Measurements from ENCODE around the gene SERPING1. TPM values are rescaled to one million over a fixed set of nuclear protein-coding genes. Genes with fewer than 3 reads are reported as not detected.

Gene SERPING1
- total RNA-seq, 1 experiment from 2014 or later: 1.3 TPM

DNA sequence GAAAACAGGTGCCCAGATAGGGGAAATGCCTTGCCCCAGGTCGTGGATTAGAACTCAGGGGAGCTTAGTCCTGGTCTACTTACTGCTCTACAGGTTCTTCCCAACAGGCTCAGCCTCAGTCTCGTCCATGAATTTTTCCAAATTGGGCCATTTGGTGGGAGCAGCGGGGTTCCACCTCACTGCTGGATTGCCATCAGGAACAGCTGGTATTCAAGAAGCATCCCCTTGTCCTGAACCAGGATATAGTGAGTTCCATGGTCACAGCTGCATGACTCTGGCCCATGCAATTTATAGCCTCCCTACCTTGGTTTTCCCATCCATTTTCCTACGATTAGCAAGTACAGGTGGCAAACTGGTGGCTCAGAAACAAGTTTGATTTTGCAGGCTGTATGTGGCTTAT, 23.4 kb upstream of the SERPING1 start:
- ATAC-seq: no peak
- Histone ChIP-seq H3K27me3 (ENCODE audit: control insufficient read depth, insufficient read depth, low read length) (no peaks in the 10 kb centered on the region), H3K9me3 (ENCODE audit: control insufficient read depth, insufficient read depth, low read depth, low read length) (no peaks in the 10 kb centered on the region), H3K36me3 (ENCODE audit: control insufficient read depth, insufficient read depth, low read length) (no peaks in the 10 kb centered on the region), H3K4me3 (ENCODE audit: low read depth in 2 of 2, low read length in 2 of 2) (no peak overlapping the region), H3K27ac (ENCODE audit: low read length) (no peak overlapping the region), H3K4me1 (ENCODE audit: control insufficient read depth, insufficient read depth, low read length) (no peaks in the 10 kb centered on the region)
- in situ Hi-C loops (cut with HindIII; ENCODE audit: low pct_unique_long_range_greater_than_20kb, low sequenced_read_pairs): no loop called here
- no peak for TF ChIP-seq TCF7L2 (IDR thresholded peaks at IDR 0.05; ENCODE audit: low read depth, low read length)
- no peak for TF ChIP-seq POLR2AphosphoS5 (IDR thresholded peaks at IDR 0.05; ENCODE audit: low read depth, low read length)
- TF ChIP-seq, protein P1, sequence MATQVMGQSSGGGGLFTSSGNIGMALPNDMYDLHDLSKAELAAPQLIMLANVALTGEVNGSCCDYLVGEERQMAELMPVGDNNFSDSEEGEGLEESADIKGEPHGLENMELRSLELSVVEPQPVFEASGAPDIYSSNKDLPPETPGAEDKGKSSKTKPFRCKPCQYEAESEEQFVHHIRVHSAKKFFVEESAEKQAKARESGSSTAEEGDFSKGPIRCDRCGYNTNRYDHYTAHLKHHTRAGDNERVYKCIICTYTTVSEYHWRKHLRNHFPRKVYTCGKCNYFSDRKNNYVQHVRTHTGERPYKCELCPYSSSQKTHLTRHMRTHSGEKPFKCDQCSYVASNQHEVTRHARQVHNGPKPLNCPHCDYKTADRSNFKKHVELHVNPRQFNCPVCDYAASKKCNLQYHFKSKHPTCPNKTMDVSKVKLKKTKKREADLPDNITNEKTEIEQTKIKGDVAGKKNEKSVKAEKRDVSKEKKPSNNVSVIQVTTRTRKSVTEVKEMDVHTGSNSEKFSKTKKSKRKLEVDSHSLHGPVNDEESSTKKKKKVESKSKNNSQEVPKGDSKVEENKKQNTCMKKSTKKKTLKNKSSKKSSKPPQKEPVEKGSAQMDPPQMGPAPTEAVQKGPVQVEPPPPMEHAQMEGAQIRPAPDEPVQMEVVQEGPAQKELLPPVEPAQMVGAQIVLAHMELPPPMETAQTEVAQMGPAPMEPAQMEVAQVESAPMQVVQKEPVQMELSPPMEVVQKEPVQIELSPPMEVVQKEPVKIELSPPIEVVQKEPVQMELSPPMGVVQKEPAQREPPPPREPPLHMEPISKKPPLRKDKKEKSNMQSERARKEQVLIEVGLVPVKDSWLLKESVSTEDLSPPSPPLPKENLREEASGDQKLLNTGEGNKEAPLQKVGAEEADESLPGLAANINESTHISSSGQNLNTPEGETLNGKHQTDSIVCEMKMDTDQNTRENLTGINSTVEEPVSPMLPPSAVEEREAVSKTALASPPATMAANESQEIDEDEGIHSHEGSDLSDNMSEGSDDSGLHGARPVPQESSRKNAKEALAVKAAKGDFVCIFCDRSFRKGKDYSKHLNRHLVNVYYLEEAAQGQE (IDR thresholded peaks at IDR 0.05; ENCODE audit: insufficient read depth in 1 of 2, low read depth in 2 of 2, low read length in 1 of 2): no peak
- no peak for TF ChIP-seq SIN3A (IDR thresholded peaks at IDR 0.05; ENCODE audit: borderline replicate concordance, insufficient read depth, low read depth, low read length)
- TF ChIP-seq, protein P2, sequence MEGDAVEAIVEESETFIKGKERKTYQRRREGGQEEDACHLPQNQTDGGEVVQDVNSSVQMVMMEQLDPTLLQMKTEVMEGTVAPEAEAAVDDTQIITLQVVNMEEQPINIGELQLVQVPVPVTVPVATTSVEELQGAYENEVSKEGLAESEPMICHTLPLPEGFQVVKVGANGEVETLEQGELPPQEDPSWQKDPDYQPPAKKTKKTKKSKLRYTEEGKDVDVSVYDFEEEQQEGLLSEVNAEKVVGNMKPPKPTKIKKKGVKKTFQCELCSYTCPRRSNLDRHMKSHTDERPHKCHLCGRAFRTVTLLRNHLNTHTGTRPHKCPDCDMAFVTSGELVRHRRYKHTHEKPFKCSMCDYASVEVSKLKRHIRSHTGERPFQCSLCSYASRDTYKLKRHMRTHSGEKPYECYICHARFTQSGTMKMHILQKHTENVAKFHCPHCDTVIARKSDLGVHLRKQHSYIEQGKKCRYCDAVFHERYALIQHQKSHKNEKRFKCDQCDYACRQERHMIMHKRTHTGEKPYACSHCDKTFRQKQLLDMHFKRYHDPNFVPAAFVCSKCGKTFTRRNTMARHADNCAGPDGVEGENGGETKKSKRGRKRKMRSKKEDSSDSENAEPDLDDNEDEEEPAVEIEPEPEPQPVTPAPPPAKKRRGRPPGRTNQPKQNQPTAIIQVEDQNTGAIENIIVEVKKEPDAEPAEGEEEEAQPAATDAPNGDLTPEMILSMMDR (IDR thresholded peaks at IDR 0.05): no peak
- intact Hi-C loops (cut with micrococcal nuclease; ENCODE audit: unreplicated experiment): no loop called here
- ChIA-PET POLR2A (interaction anchor here (0.5 kb wide), 1 partner anchor 24 kb away, joined by 3 read pairs; no protein-coding TSS in a partner anchor), CTCF (no interaction called here)
- no peak for DNase-seq (ENCODE audit: low read depth, low spot score)
- BruUV-seq (replicated peaks): no TSS peak

DNA sequence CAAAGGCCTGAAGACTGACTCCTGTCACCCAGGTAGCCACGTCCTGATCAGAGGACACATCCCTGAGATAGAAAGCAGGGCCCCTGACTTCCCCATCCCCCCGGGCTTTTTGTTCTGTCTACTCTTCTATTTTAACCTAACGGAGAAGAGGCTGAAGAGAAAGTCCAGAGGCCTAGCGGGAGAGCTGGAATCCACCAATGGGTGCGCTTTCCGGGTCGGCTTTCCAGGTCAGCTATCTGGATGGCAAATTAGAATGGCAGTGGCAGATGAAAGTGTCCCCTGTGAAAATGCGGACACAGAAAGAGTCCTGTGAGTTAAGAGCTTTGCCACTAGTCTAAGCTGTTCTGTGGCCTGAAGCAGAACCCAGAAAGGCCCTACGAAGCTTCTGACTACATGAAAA, 13.1 kb upstream of the SERPING1 start:
- no peak for ATAC-seq
- TF ChIP-seq POLR2AphosphoS5 (IDR thresholded peaks at IDR 0.05; ENCODE audit: low read depth, low read length) (no peak), SIN3A (IDR thresholded peaks at IDR 0.05; ENCODE audit: borderline replicate concordance, insufficient read depth, low read depth, low read length) (no peak), TCF7L2 (IDR thresholded peaks at IDR 0.05; ENCODE audit: low read depth, low read length) (no peak)
- TF ChIP-seq, protein P1 (IDR thresholded peaks at IDR 0.05; ENCODE audit: insufficient read depth in 1 of 2, low read depth in 2 of 2, low read length in 1 of 2): no peak
- TF ChIP-seq, protein P2 (IDR thresholded peaks at IDR 0.05): no peak
- no peak for DNase-seq (ENCODE audit: low read depth, low spot score)
- Histone ChIP-seq H3K4me1 (ENCODE audit: control insufficient read depth, insufficient read depth, low read length) (no peaks in the 10 kb centered on the region), H3K4me3 (ENCODE audit: low read depth in 2 of 2, low read length in 2 of 2) (no peak overlapping the region), H3K9me3 (ENCODE audit: control insufficient read depth, insufficient read depth, low read depth, low read length) (no peaks in the 10 kb centered on the region), H3K27ac (ENCODE audit: low read length) (no peak overlapping the region), H3K27me3 (ENCODE audit: control insufficient read depth, insufficient read depth, low read length) (no peaks in the 10 kb centered on the region; the same call in 1 of the 2 replicates), H3K36me3 (ENCODE audit: control insufficient read depth, insufficient read depth, low read length) (no peaks in the 10 kb centered on the region)
- CTCF ChIA-PET: no interaction called here
- BruUV-seq (replicated peaks): no TSS peak
- POLR2A ChIA-PET: no interaction called here
- intact Hi-C loops (cut with micrococcal nuclease; ENCODE audit: unreplicated experiment) (no loop called here), in situ Hi-C loops (cut with HindIII; ENCODE audit: low pct_unique_long_range_greater_than_20kb, low sequenced_read_pairs) (no loop called here)
